GM23338 (cell line): Measurements from ENCODE around the gene HACD1. TPM values are rescaled to one million over a fixed set of nuclear protein-coding genes. Genes with fewer than 3 reads are reported as not detected.

ENCODE experiments used
- ATAC-seq: fragments of 200-7000 bp; cut with Tn5 transposase; 3 replicates; pipeline ENCODE4 v1.9.1; 2020
- DNase-seq: peaks from one replicate; pipeline ENCODE4 v3.0.0-alpha.2; 2015; ENCODE audit warnings: low spot score
- H2AFZ ChIP-seq: fragments of 200-600 bp; sonication (generic); 2 replicates; pipeline ENCODE4 v1.8.0; 2016; ENCODE audit warnings: antibody characterized with exemption, mild to moderate bottlenecking, moderate library complexity
- H3F3A ChIP-seq: fragments of 200-600 bp; sonication (generic); replicated peaks from 2 replicates; pipeline ENCODE4 v1.8.0; 2017; ENCODE audit warnings: antibody characterized with exemption, mixed run types, low read depth
- H3K27ac ChIP-seq: fragments of 200-600 bp; sonication (generic); 2 replicates; pipeline ENCODE4 v1.6.1; 2016; ENCODE audit warnings: low read depth
- H3K27me3 ChIP-seq: fragments of 200-600 bp; sonication (generic); 2 replicates; pipeline ENCODE4 v1.8.0; 2016; ENCODE audit warnings: mild to moderate bottlenecking, mixed run types, moderate library complexity; ENCODE audit not compliant: insufficient read depth
- H3K36me3 ChIP-seq: fragments of 200-600 bp; sonication (generic); 2 replicates; pipeline ENCODE4 v1.8.0; 2016; ENCODE audit warnings: mild to moderate bottlenecking; ENCODE audit not compliant: insufficient read depth
- H3K4me1 ChIP-seq: fragments of 200-600 bp; sonication (generic); 2 replicates; pipeline ENCODE4 v1.8.0; 2016; ENCODE audit warnings: mild to moderate bottlenecking, moderate library complexity; ENCODE audit not compliant: insufficient read depth
- H3K4me2 ChIP-seq: fragments of 200-600 bp; sonication (generic); 2 replicates; pipeline ENCODE4 v1.7.1; 2017; ENCODE audit warnings: mixed run types
- H3K4me3 ChIP-seq: fragments of 200-600 bp; sonication (generic); 2 replicates; pipeline ENCODE4 v1.6.1; 2016; ENCODE audit warnings: mixed run types
- H3K79me2 ChIP-seq: fragments of 200-600 bp; sonication (generic); replicated peaks from 2 replicates; pipeline ENCODE4 v1.8.0; 2017; ENCODE audit warnings: mild to moderate bottlenecking; ENCODE audit not compliant: insufficient read depth
- H3K9me2 ChIP-seq: fragments of 200-600 bp; sonication (generic); 2 replicates; pipeline ENCODE4 v1.8.0; 2017; ENCODE audit not compliant: insufficient read depth
- H4K20me1 ChIP-seq: fragments of 200-600 bp; sonication (generic); replicated peaks from 2 replicates; pipeline ENCODE4 v1.8.0; 2017; ENCODE audit warnings: mild to moderate bottlenecking; ENCODE audit not compliant: insufficient read depth
- H3K27ac Mint-ChIP-seq: 2 replicates; pipeline ENCODE4 v1.8.0; 2020; ENCODE audit warnings: inconsistent platforms, mild to moderate bottlenecking, moderate library complexity, mixed read lengths
- H3K27me3 Mint-ChIP-seq: 3 replicates; pipeline ENCODE4 v1.8.0; 2022; ENCODE audit warnings: low read depth, mild to moderate bottlenecking, moderate library complexity, mixed read lengths, inconsistent platforms; ENCODE audit not compliant: insufficient read depth, poor library complexity
- H3K36me3 Mint-ChIP-seq: 3 replicates; pipeline ENCODE4 v1.8.0; 2021; ENCODE audit warnings: low read depth, mild to moderate bottlenecking, inconsistent platforms, moderate library complexity, mixed read lengths
- H3K4me1 Mint-ChIP-seq: 3 replicates; pipeline ENCODE4 v1.8.0; 2020; ENCODE audit warnings: mild to moderate bottlenecking, inconsistent platforms, mixed read lengths
- H3K4me3 Mint-ChIP-seq: 3 replicates; pipeline ENCODE4 v1.8.0; 2021; ENCODE audit warnings: moderate library complexity, mild to moderate bottlenecking, inconsistent platforms, mixed read lengths
- H3K9me3 Mint-ChIP-seq: 3 replicates; pipeline ENCODE4 v1.8.0; 2020; ENCODE audit warnings: moderate library complexity, mild to moderate bottlenecking, inconsistent platforms, mixed read lengths
- CREB1 ChIP-seq: fragments of 250-450 bp; sonication (Bioruptor Pico); IDR thresholded peaks from 2 replicates; pipeline ENCODE4 v1.5.0; 2020; ENCODE audit warnings: low read depth, mild to moderate bottlenecking, moderate library complexity
- EZH2 ChIP-seq: fragments of 200-600 bp; sonication (generic); IDR thresholded peaks from one replicate; pipeline ENCODE4 v1.8.0; 2017; ENCODE audit warnings: antibody characterized with exemption, mild to moderate bottlenecking, low read depth; ENCODE audit not compliant: unreplicated experiment
- JUNB ChIP-seq: IDR thresholded peaks from one replicate; pipeline ENCODE4 v1.6.1; 2016; ENCODE audit warnings: antibody characterized with exemption; ENCODE audit not compliant: unreplicated experiment
- NANOG ChIP-seq: IDR thresholded peaks from 2 replicates; pipeline ENCODE4 v1.6.1; 2016; ENCODE audit warnings: antibody characterized with exemption, borderline replicate concordance
- POLR2AphosphoS5 ChIP-seq: IDR thresholded peaks from 2 replicates; pipeline ENCODE4 v1.6.1; 2016; ENCODE audit warnings: antibody characterized with exemption, low read depth
- STAT1 ChIP-seq: IDR thresholded peaks from one replicate; pipeline ENCODE4 v1.6.1; 2016; ENCODE audit warnings: antibody characterized with exemption; ENCODE audit not compliant: unreplicated experiment
- ZNF114 ChIP-seq: fragments of 250-450 bp; sonication (Bioruptor Pico); IDR thresholded peaks from 2 replicates; pipeline ENCODE4 v1.5.0; 2020; ENCODE audit warnings: mild to moderate bottlenecking, moderate library complexity
- ZNF331 ChIP-seq: fragments of 250-450 bp; sonication (Bioruptor Pico); IDR thresholded peaks from 2 replicates; pipeline ENCODE4 v1.5.0; 2020; ENCODE audit warnings: low read depth, mild to moderate bottlenecking, moderate library complexity
- polyA plus RNA-seq: library from polyadenylated mRNA; unstranded; fragments of >200 nt; fragmentation: Nextera tagmentation; extraction: Ambion mirVana; gene quantifications from 2 replicates; pipeline ENCODE4 v1.2.1, GENCODE V29; 2016
- total RNA-seq: library from RNA; depleted of rRNA; stranded (reverse); fragments of >200 nt; shearing (Covaris generic); gene quantifications from 2 replicates; pipeline ENCODE4 v1.2.3, GENCODE V29; 2014
- TF ChIP-seq, protein P1 (sequence below): IDR thresholded peaks from 2 replicates; pipeline ENCODE4 v1.6.1; 2016; ENCODE audit warnings: antibody characterized with exemption
- TF ChIP-seq, protein P2 (sequence below): IDR thresholded peaks from one replicate; pipeline ENCODE4 v1.6.1; 2018; ENCODE audit warnings: antibody characterized with exemption; ENCODE audit not compliant: unreplicated experiment

The HACD1 gene
- total and polyA plus RNA-seq, 2 experiments from 2014 or later: 32.2 to 66.2 TPM

DNA sequence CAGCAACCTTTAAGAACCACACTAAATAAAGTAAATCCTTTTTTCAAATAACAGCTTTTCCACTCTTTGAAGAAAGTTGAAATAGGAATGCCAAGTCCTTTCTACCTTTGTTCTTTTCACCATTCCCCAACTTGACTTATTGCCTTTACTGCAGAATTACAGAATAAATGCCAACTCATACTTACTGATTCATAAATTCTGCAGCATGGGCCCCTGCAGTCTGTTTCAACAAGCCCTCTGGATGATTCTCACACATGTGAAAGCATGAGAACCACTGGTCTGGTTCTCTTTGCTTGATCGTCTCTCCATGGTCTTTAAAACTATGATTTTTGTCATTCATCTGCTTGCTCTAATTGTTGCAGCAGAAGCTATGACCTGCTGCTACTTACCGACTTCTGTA is 56.1 kb downstream of the HACD1 start:
- no peak overlapping the region for H3K27ac Mint-ChIP-seq
- TF ChIP-seq STAT1 (no peak), POLR2AphosphoS5 (no peak), CREB1 (CRISPR knock-in tag) (no peak), ZNF114 (CRISPR knock-in tag) (no peak), NANOG (no peak), ZNF331 (CRISPR knock-in tag) (no peak)
- TF ChIP-seq, protein P1, sequence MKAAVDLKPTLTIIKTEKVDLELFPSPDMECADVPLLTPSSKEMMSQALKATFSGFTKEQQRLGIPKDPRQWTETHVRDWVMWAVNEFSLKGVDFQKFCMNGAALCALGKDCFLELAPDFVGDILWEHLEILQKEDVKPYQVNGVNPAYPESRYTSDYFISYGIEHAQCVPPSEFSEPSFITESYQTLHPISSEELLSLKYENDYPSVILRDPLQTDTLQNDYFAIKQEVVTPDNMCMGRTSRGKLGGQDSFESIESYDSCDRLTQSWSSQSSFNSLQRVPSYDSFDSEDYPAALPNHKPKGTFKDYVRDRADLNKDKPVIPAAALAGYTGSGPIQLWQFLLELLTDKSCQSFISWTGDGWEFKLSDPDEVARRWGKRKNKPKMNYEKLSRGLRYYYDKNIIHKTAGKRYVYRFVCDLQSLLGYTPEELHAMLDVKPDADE: no peak
- TF ChIP-seq, protein P2, sequence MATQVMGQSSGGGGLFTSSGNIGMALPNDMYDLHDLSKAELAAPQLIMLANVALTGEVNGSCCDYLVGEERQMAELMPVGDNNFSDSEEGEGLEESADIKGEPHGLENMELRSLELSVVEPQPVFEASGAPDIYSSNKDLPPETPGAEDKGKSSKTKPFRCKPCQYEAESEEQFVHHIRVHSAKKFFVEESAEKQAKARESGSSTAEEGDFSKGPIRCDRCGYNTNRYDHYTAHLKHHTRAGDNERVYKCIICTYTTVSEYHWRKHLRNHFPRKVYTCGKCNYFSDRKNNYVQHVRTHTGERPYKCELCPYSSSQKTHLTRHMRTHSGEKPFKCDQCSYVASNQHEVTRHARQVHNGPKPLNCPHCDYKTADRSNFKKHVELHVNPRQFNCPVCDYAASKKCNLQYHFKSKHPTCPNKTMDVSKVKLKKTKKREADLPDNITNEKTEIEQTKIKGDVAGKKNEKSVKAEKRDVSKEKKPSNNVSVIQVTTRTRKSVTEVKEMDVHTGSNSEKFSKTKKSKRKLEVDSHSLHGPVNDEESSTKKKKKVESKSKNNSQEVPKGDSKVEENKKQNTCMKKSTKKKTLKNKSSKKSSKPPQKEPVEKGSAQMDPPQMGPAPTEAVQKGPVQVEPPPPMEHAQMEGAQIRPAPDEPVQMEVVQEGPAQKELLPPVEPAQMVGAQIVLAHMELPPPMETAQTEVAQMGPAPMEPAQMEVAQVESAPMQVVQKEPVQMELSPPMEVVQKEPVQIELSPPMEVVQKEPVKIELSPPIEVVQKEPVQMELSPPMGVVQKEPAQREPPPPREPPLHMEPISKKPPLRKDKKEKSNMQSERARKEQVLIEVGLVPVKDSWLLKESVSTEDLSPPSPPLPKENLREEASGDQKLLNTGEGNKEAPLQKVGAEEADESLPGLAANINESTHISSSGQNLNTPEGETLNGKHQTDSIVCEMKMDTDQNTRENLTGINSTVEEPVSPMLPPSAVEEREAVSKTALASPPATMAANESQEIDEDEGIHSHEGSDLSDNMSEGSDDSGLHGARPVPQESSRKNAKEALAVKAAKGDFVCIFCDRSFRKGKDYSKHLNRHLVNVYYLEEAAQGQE: no peak

DNA sequence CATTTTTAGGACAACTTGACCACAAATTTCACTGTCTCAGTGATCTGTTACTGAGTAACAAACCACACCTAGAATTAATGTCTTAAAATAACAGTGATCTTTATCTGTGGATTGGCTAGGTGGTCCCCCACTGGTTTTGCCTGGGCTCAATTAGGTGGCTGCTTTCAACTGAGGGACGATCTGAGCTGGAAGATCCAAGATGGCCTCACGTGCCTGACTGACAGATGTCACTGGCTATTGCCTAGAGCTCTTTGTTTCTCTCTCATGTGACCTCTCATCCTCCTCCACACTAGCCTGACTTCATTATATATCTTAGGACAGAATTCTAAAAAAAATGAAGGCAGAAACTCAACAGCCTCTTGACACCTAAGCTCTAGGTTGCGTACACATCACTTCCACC is 59.7 kb downstream of the HACD1 start:
- DNase-seq (no peak), ATAC-seq (no peak)
- Mint-ChIP-seq H3K27ac (no peak overlapping the region), H3K9me3 (no peaks in the 10 kb centered on the region), H3K36me3 (no peaks in the 10 kb centered on the region), H3K27me3 (no peaks in the 10 kb centered on the region), H3K4me1 (peaks cover 12% of the 10 kb centered on the region), H3K4me3 (no peak overlapping the region)
- H3F3A ChIP-seq: no peaks in the 10 kb centered on the region
- H2AFZ ChIP-seq: no peak overlapping the region
- TF ChIP-seq ZNF114 (CRISPR knock-in tag): no peak
- TF ChIP-seq NANOG: no peak
- no peak for TF ChIP-seq JUNB
- no peak for TF ChIP-seq EZH2
- TF ChIP-seq STAT1: no peak
- no peak for TF ChIP-seq CREB1 (CRISPR knock-in tag)
- TF ChIP-seq POLR2AphosphoS5: no peak
- TF ChIP-seq ZNF331 (CRISPR knock-in tag): no peak
- TF ChIP-seq, protein P2: no peak
- H3K4me3 ChIP-seq: no peak overlapping the region
- H4K20me1 ChIP-seq: no peaks in the 10 kb centered on the region
- H3K4me2 ChIP-seq: no peak overlapping the region
- H3K9me2 ChIP-seq: no peaks in the 10 kb centered on the region
- peaks cover 14% of the 10 kb centered on the region; the same call in 1 of the 2 replicates for H3K4me1 ChIP-seq
- H3K27me3 ChIP-seq: no peaks in the 10 kb centered on the region
- H3K27ac ChIP-seq: no peak overlapping the region
- no peaks in the 10 kb centered on the region for H3K36me3 ChIP-seq
- no peaks in the 10 kb centered on the region for H3K79me2 ChIP-seq

More for the DNA sequence above, 56.1 kb downstream of the HACD1 start:
- H3K4me1 Mint-ChIP-seq: peaks cover 16% of the 10 kb centered on the region
- no peaks in the 10 kb centered on the region for H3K27me3 Mint-ChIP-seq
- H3K9me3 Mint-ChIP-seq: no peaks in the 10 kb centered on the region
- H3K27ac ChIP-seq: no peak overlapping the region
- no peaks in the 10 kb centered on the region for H3K27me3 ChIP-seq
- H2AFZ ChIP-seq: no peak overlapping the region; the same call in 1 of the 2 replicates
- H3K4me2 ChIP-seq: no peak overlapping the region
- no peaks in the 10 kb centered on the region for H3K9me2 ChIP-seq
- no peaks in the 10 kb centered on the region for H3K36me3 ChIP-seq
- no peak overlapping the region for H3K4me3 Mint-ChIP-seq
- no peak overlapping the region for H3K4me3 ChIP-seq
- no peaks in the 10 kb centered on the region for H3K79me2 ChIP-seq
- no peaks in the 10 kb centered on the region for H3K36me3 Mint-ChIP-seq
- H3F3A ChIP-seq: no peaks in the 10 kb centered on the region
- DNase-seq (no peak), ATAC-seq (no peak)
- no peaks in the 10 kb centered on the region for H4K20me1 ChIP-seq
- H3K4me1 ChIP-seq: peaks cover 29% of the 10 kb centered on the region; the same call in 1 of the 2 replicates
